K562 (cell line): ENCODE measurements around the gene ATF7IP. TPM values are rescaled to one million over a fixed set of nuclear protein-coding genes. Genes with fewer than 3 reads are reported as not detected.

ENCODE experiments used
- ATAC-seq: fragments of 200-7000 bp; cut with Tn5 transposase; 3 replicates; pipeline ENCODE4 v1.9.1; 2020; ENCODE audit warnings: moderate library complexity
- BruUV-seq: library from RNA; stranded (reverse); fragments of 400-500 nt; replicated peaks from 2 replicates; lab custom pipeline; 2021; lab: Mats Ljungman, UMichigan
- CTCF ChIA-PET: fragments of 300-600 bp; formaldehyde crosslinking; extraction: SDS; loops from one replicate; lab custom pipeline; 2021; ENCODE audit warnings: low intra/inter-chr PET ratio; lab: Yijun Ruan, JAX
- POLR2A ChIA-PET: fragments of 300-600, 350-650 bp; sonication (Branson Sonifier 250); formaldehyde crosslinking; extraction: SDS; loops from one replicate; lab custom pipeline; 2021; ENCODE audit warnings: antibody characterized with exemption, inconsistent platforms; lab: Yijun Ruan, JAX
- DNase-seq, 4 experiments: peaks; one replicate each; pipeline versions ENCODE4 v3.0.0 to v3.0.0-alpha.2; 2011 to 2018; ENCODE audit warnings: low spot score in 3 of 4, mixed read lengths in 3 of 4; ENCODE audit errors: extremely low read depth in 1 of 4
- FAIRE-seq: peaks from 2 replicates; lab custom pipeline; 2011; peaks lifted over from hg19 to GRCh38; lab: Jason Lieb, UNC
- H2AFZ ChIP-seq: 2 replicates; pipeline ENCODE4 v1.6.0; 2011; ENCODE audit warnings: low read depth, low read length, control low read depth, inconsistent platforms
- H3K27ac ChIP-seq: fragments of 200-600 bp; 3 replicates; pipeline ENCODE4 v1.8.0; 2011; ENCODE audit warnings: low read depth, mild to moderate bottlenecking, control low read depth, inconsistent platforms, low read length, moderate library complexity, mixed read lengths; ENCODE audit errors: extremely low read depth
- H3K27me3 ChIP-seq, 2 experiments: fragments of 300-600 bp in 1 of 2; 2 replicates in 1 of 2; 3 replicates in 1 of 2; pipeline versions ENCODE4 v1.6.0 to v1.8.0; 2011; ENCODE audit warnings: inconsistent platforms in 2 of 2, low read length in 2 of 2, mild to moderate bottlenecking in 1 of 2, mixed read lengths in 1 of 2, moderate library complexity in 1 of 2; ENCODE audit not compliant: control insufficient read depth in 2 of 2, insufficient read depth in 2 of 2
- H3K36me3 ChIP-seq: fragments of 300-600 bp; 3 replicates; pipeline ENCODE4 v1.8.0; 2011; ENCODE audit warnings: mild to moderate bottlenecking, low read length, inconsistent platforms; ENCODE audit not compliant: control insufficient read depth, insufficient read depth
- H3K4me1 ChIP-seq, 2 experiments: fragments of 200-600 bp in 1 of 2; replicated peaks in 1 of 2; 2 replicates in 1 of 2; 3 replicates in 1 of 2; pipeline versions ENCODE4 v1.5.1 to v1.8.0; 2011; ENCODE audit warnings: inconsistent platforms in 2 of 2, low read length in 2 of 2, mild to moderate bottlenecking in 1 of 2, mixed read lengths in 1 of 2, moderate library complexity in 1 of 2; ENCODE audit not compliant: control insufficient read depth in 2 of 2, insufficient read depth in 2 of 2
- H3K4me2 ChIP-seq: 2 replicates; pipeline ENCODE4 v1.6.1; 2011; ENCODE audit warnings: low read length, control low read depth, inconsistent platforms, mixed read lengths; ENCODE audit not compliant: insufficient read depth
- H3K4me3 ChIP-seq: fragments of 200-600 bp; sonication (generic), shearing (Covaris generic); 2 replicates; pipeline ENCODE4 v1.5.1; 2016; ENCODE audit warnings: control low read depth, inconsistent platforms
- H3K79me2 ChIP-seq: fragments of 200-600 bp; 3 replicates; pipeline ENCODE4 v1.8.0; 2011; ENCODE audit warnings: low read length, inconsistent platforms; ENCODE audit not compliant: control insufficient read depth, insufficient read depth
- H3K9ac ChIP-seq, 2 experiments: 2 replicates each; pipeline versions ENCODE4 v1.6.0 to v1.6.1; 2011; ENCODE audit warnings: low read depth in 2 of 2, low read length in 2 of 2, control low read depth in 1 of 2, inconsistent platforms in 1 of 2, mild to moderate bottlenecking in 1 of 2, mixed read lengths in 1 of 2; ENCODE audit not compliant: insufficient read depth in 1 of 2
- H3K9me1 ChIP-seq: one replicate; pipeline ENCODE4 v1.6.0; 2011; ENCODE audit warnings: inconsistent platforms, mild to moderate bottlenecking, low read length, moderate library complexity; ENCODE audit not compliant: control insufficient read depth, insufficient read depth
- H3K9me3 ChIP-seq: replicated peaks from 2 replicates; pipeline ENCODE4 v1.5.1; 2011; ENCODE audit warnings: low read depth, low read length, inconsistent platforms; ENCODE audit not compliant: control insufficient read depth, insufficient read depth
- H4K20me1 ChIP-seq: replicated peaks from 2 replicates; pipeline ENCODE4 v1.6.1; 2011; ENCODE audit warnings: low read length, inconsistent platforms, mixed read lengths; ENCODE audit not compliant: control insufficient read depth, insufficient read depth
- DIDO1 ChIP-seq: fragments of 450-650 bp; IDR thresholded peaks from 2 replicates; pipeline ENCODE4 v1.6.1; 2016; ENCODE audit warnings: low read depth, missing biosample characterization, missing genetic modification characterization
- GTF2E2 ChIP-seq: fragments of 200-800 bp; sonication (Bioruptor generic); IDR thresholded peaks from 2 replicates; pipeline ENCODE4 v1.6.1; 2016; ENCODE audit warnings: missing genetic modification characterization, missing compliant biosample characterization
- HOMEZ ChIP-seq: fragments of 250-450 bp; sonication (Bioruptor Pico); IDR thresholded peaks from 2 replicates; pipeline ENCODE4 v1.4.0; 2020; ENCODE audit warnings: mild to moderate bottlenecking, moderate library complexity
- L3MBTL2 ChIP-seq: fragments of 450-650 bp; IDR thresholded peaks from 2 replicates; pipeline ENCODE4 v1.6.1; 2016; ENCODE audit warnings: mild to moderate bottlenecking, moderate library complexity
- MAFF ChIP-seq: IDR thresholded peaks from 2 replicates; pipeline ENCODE4 v1.6.1; 2012; ENCODE audit warnings: low read length, improper control_type of control experiment
- MTA1 ChIP-seq: fragments of 450-650 bp; IDR thresholded peaks from 2 replicates; pipeline ENCODE4 v1.6.1; 2017; ENCODE audit warnings: borderline replicate concordance
- SIN3B ChIP-seq: fragments of 450-650 bp; IDR thresholded peaks from 2 replicates; pipeline ENCODE4 v1.6.1; 2017; ENCODE audit warnings: low read depth, mild to moderate bottlenecking, moderate library complexity
- STAT5A ChIP-seq: IDR thresholded peaks from 2 replicates; pipeline ENCODE4 v1.6.1; 2012; ENCODE audit warnings: low read length, inconsistent platforms, borderline replicate concordance
- TARDBP ChIP-seq: fragments of 450-650 bp; IDR thresholded peaks from 2 replicates; pipeline ENCODE4 v1.6.1; 2016
- ZFP30 ChIP-seq: fragments of 250-450 bp; sonication (Bioruptor Pico); IDR thresholded peaks from 2 replicates; pipeline ENCODE4 v1.8.0; 2022; ENCODE audit warnings: moderate library complexity, mild to moderate bottlenecking, inconsistent platforms, borderline replicate concordance
- ZNF277 ChIP-seq: fragments of 250-450 bp; sonication (Bioruptor Pico); IDR thresholded peaks from 2 replicates; pipeline ENCODE4 v1.8.0; 2022; ENCODE audit warnings: inconsistent platforms, mild to moderate bottlenecking, moderate library complexity, borderline replicate concordance
- WGBS: fragments of 100-300 bp; shearing (Covaris generic); methylation state at CpG from one replicate; pipeline ENCODE4 v1.1.6; 2016; ENCODE audit warnings: low coverage, mixed read lengths; ENCODE audit not compliant: insufficient coverage; ENCODE audit errors: missing lambda C conversion rate; 5-methylcytosine and 5-hydroxymethylcytosine counted together
- in situ Hi-C: fragments of 300-500 bp; cut with MboI; formaldehyde crosslinking; loops from 4 replicates; pipeline ENCODE4 v1.15.0; 2018; ENCODE audit warnings: inconsistent platforms, mixed read lengths
- intact Hi-C: fragments of 100-400 bp; cut with micrococcal nuclease; formaldehyde crosslinking; loops from 2 replicates; pipeline ENCODE4 v1.14.2; 2022
- polyA plus RNA-seq, 8 experiments: library from polyadenylated mRNA; depleted of rRNA in 4 of 8; stranded (reverse) in 5 of 8; unstranded in 3 of 8; fragments of >200 nt; fragmentation: Nextera tagmentation in 2 of 8; fragmentation: Illumina TruSeq in 1 of 8; extraction: Ambion mirVana in 2 of 8; extraction: Trizol in 1 of 8; gene quantifications; 2 replicates each; pipeline versions ENCODE4 v1.2.1 to v1.2.3, GENCODE V29; 2011 to 2014; ENCODE audit warnings: inconsistent platforms in 1 of 8, missing spikeins in 1 of 8
- total RNA-seq, 7 experiments: library from RNA; depleted of rRNA in 6 of 7; stranded (reverse); fragments of >200 nt in 6 of 7; fragmentation: Illumina TruSeq in 2 of 7; extraction: Trizol in 2 of 7; gene quantifications; 2 replicates each; pipeline versions ENCODE4 v1.2.1 to v1.2.3, GENCODE V29; 2011 to 2021; ENCODE audit warnings: low replicate concordance in 1 of 7

The ATF7IP gene
- total and polyA plus RNA-seq, 9 of the 15 experiments (the other 6 are each of a cell fraction or from before 2014, with no cell fraction given): 2.8 to 27.1 (median 11.0) TPM

- no peak overlapping the region for H3K4me3 ChIP-seq
- no peaks in the 10 kb centered on the region; a peak in 1 of 5 replicates for H3K4me1 ChIP-seq
- intact Hi-C loops: no loop called here
- CTCF ChIA-PET: interaction anchor here (0.6 kb wide), 1 partner anchor 13 kb away, joined by 5 read pairs; no protein-coding TSS in a partner anchor
- TF ChIP-seq GTF2E2 (tag) (no peak), ZNF277 (no peak), STAT5A (no peak), ZFP30 (no peak), HOMEZ (CRISPR knock-in tag) (no peak), MTA1 (no peak), L3MBTL2 (no peak), TARDBP (no peak), MAFF (no peak), SIN3B (no peak), DIDO1 (tag) (no peak)
- TF ChIP-seq, all 486 proteins: peak for 0
- Histone ChIP-seq H3K9me1 (no peaks in the 10 kb centered on the region), H3K79me2 (no peaks in the 10 kb centered on the region), H4K20me1 (no peaks in the 10 kb centered on the region), H3K4me2 (no peak overlapping the region), H3K9ac (no peak overlapping the region), H3K9me3 (no peaks in the 10 kb centered on the region), H2AFZ (no peak overlapping the region), H3K27me3 (no peaks in the 10 kb centered on the region), H3K36me3 (no peaks in the 10 kb centered on the region), H3K27ac (no peak overlapping the region)
- BruUV-seq: no TSS peak
- FAIRE-seq: no peak
- no peak for ATAC-seq
- in situ Hi-C loops: no loop called here
- 49% methylated on average over 4 of the region's 4 CpGs for WGBS
- DNase-seq: no peak
- POLR2A ChIA-PET: no interaction called here
Observed at GRCh38 chr12:14547571-14547970, 182.1 kb downstream of the ATF7IP start.
